ENCODE results near the gene CCDC18.

DNA sequence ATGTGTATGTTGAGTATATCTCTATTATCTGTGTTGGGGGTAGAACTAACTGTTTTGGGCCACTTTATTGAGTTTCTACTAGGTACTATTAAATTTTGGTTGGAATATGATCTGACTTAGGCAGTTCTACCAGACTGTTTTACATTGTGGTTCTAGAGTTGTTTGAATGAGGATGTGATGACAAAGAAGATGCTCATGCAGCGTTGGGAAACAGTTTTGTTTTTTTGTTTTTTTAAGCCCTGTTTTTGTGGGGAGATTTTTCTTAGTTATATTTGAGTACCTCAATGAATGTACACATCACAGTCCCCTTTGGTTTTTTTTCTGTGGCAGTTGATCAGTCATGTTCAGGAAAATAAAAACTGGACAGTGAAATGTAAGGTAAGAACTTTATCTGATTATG lies 40.4 kb upstream of the CCDC18 start:
- TF ChIP-seq ARNT (IDR thresholded peaks at IDR 0.05) = no peak
- no peak for TF ChIP-seq ELF4 (IDR thresholded peaks at IDR 0.05)
- no peak for TF ChIP-seq SP1 (IDR thresholded peaks at IDR 0.05)
- no peak for TF ChIP-seq CTBP1 (IDR thresholded peaks at IDR 0.05; ENCODE audit: borderline replicate concordance)
- no peak for TF ChIP-seq BHLHE40 (IDR thresholded peaks at IDR 0.05; ENCODE audit: borderline replicate concordance)
- no peak for TF ChIP-seq NFRKB (IDR thresholded peaks at IDR 0.05)
- TF ChIP-seq SUZ12 (IDR thresholded peaks at IDR 0.05) = no peak
- TF ChIP-seq, protein P1, sequence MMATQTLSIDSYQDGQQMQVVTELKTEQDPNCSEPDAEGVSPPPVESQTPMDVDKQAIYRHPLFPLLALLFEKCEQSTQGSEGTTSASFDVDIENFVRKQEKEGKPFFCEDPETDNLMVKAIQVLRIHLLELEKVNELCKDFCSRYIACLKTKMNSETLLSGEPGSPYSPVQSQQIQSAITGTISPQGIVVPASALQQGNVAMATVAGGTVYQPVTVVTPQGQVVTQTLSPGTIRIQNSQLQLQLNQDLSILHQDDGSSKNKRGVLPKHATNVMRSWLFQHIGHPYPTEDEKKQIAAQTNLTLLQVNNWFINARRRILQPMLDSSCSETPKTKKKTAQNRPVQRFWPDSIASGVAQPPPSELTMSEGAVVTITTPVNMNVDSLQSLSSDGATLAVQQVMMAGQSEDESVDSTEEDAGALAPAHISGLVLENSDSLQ (IDR thresholded peaks at IDR 0.05) = no peak
- TF ChIP-seq FOXM1 (IDR thresholded peaks at IDR 0.05; ENCODE audit: borderline replicate concordance) = no peak
- no peak for TF ChIP-seq TARDBP (IDR thresholded peaks at IDR 0.05)
